ENCODE measurements around the gene STEAP1B. TPM values are rescaled to one million over a fixed set of nuclear protein-coding genes. Genes with fewer than 3 reads are reported as not detected.

The STEAP1B gene
- polyA plus RNA-seq, 1 experiment: 1.4 TPM

- CTCF ChIA-PET: no interaction called here
- H3K36me3 ChIP-seq (ENCODE audit: control insufficient read depth, insufficient read depth, low read length): no peaks in the 10 kb centered on the region
- peaks cover 2% of the 10 kb centered on the region; the same call in 1 of the 2 replicates for H3K27me3 ChIP-seq (ENCODE audit: control insufficient read depth, insufficient read depth, low read length)
- no peak overlapping the region for H3K4me3 ChIP-seq (ENCODE audit: low read depth, low read length)
- DNase-seq (ENCODE audit: low read depth): no peak
- TF ChIP-seq, protein P1, sequence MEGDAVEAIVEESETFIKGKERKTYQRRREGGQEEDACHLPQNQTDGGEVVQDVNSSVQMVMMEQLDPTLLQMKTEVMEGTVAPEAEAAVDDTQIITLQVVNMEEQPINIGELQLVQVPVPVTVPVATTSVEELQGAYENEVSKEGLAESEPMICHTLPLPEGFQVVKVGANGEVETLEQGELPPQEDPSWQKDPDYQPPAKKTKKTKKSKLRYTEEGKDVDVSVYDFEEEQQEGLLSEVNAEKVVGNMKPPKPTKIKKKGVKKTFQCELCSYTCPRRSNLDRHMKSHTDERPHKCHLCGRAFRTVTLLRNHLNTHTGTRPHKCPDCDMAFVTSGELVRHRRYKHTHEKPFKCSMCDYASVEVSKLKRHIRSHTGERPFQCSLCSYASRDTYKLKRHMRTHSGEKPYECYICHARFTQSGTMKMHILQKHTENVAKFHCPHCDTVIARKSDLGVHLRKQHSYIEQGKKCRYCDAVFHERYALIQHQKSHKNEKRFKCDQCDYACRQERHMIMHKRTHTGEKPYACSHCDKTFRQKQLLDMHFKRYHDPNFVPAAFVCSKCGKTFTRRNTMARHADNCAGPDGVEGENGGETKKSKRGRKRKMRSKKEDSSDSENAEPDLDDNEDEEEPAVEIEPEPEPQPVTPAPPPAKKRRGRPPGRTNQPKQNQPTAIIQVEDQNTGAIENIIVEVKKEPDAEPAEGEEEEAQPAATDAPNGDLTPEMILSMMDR (IDR thresholded peaks at IDR 0.05; ENCODE audit: insufficient read depth, low read depth, low read length): no peak
- POLR2A ChIA-PET: no interaction called here
Observed at GRCh38 chr7:22386206-22386858, 113.7 kb downstream of the STEAP1B start.

DNA sequence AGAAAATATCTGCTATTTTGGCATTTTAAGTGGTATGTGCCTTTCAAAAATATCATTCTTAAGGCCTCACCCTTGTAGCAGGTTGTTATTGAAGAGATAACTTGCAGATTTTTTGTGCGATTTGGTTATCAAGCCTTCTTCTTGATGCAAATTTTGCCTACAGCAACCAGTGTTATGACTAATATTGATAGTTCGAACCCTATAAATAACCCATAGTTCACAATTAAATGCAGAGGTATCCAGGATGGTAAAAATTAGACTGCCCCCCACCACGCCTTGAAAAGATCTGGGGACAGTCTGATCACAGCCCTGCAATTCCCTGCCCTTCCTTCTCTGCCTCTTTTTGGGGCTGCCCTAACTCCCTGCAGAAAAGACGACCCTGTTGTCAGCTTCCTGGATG is 114.7 kb downstream of the STEAP1B start:
- POLR2A ChIA-PET: no interaction called here
- TF ChIP-seq, protein P1 (IDR thresholded peaks at IDR 0.05; ENCODE audit: insufficient read depth, low read depth, low read length): no peak
- Histone ChIP-seq H3K27me3 (ENCODE audit: control insufficient read depth, insufficient read depth, low read length) (peaks cover 2% of the 10 kb centered on the region; the same call in 1 of the 2 replicates), H3K36me3 (ENCODE audit: control insufficient read depth, insufficient read depth, low read length) (no peaks in the 10 kb centered on the region), H3K4me3 (ENCODE audit: low read depth, low read length) (no peak overlapping the region)
- CTCF ChIA-PET: no interaction called here
- DNase-seq (ENCODE audit: low read depth): no peak

- Histone ChIP-seq H3K4me3 (ENCODE audit: low read depth, low read length) (no peak overlapping the region), H3K27me3 (ENCODE audit: control insufficient read depth, insufficient read depth, low read length) (peaks cover 2% of the 10 kb centered on the region; the same call in 1 of the 2 replicates), H3K36me3 (ENCODE audit: control insufficient read depth, insufficient read depth, low read length) (no peaks in the 10 kb centered on the region)
- POLR2A ChIA-PET: no interaction called here
- CTCF ChIA-PET: no interaction called here
- TF ChIP-seq, protein P1 (IDR thresholded peaks at IDR 0.05; ENCODE audit: insufficient read depth, low read depth, low read length): no peak
- no peak for DNase-seq (ENCODE audit: low read depth)
Observed at GRCh38 chr7:22380333-22380732, 119.7 kb downstream of the STEAP1B start.

GRCh38 chr7:22378199-22378980 is 121.6 kb downstream of the STEAP1B start:
- Histone ChIP-seq H3K4me3 (ENCODE audit: low read depth, low read length) (no peak overlapping the region), H3K36me3 (ENCODE audit: control insufficient read depth, insufficient read depth, low read length) (no peaks in the 10 kb centered on the region), H3K27me3 (ENCODE audit: control insufficient read depth, insufficient read depth, low read length) (peaks cover 2% of the 10 kb centered on the region; the same call in 1 of the 2 replicates)
- TF ChIP-seq, protein P1 (IDR thresholded peaks at IDR 0.05; ENCODE audit: insufficient read depth, low read depth, low read length): no peak
- CTCF ChIA-PET: interaction anchor here (0.6 to 0.7 kb wide), 2 partner anchors 10 to 156 kb away, joined by 3 to 6 read pairs; no protein-coding TSS in a partner anchor
- POLR2A ChIA-PET: no interaction called here
- no peak for DNase-seq (ENCODE audit: low read depth)

DNA sequence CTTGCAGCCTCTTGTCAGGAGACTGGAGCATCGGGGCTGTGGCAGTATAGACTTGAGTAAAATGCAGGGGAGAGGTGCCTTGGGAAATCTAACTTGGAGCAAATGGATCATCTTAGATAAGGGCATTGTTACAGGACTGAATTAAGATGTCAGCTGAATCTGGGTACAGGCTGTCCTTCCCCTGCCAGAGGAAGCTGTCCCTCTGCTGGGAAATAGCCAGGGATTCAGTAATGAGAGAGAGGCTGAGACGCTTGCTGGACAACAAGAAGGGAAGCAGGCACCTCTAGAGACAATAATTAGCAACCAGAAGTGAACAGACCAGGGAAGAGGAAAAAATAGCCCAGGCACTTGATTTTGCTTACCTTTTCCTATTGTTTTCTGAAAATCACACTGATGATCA is 122.3 kb downstream of the STEAP1B start:
- TF ChIP-seq, protein P1 (IDR thresholded peaks at IDR 0.05; ENCODE audit: insufficient read depth, low read depth, low read length): no peak
- CTCF ChIA-PET: no interaction called here
- DNase-seq (ENCODE audit: low read depth): no peak
- Histone ChIP-seq H3K36me3 (ENCODE audit: control insufficient read depth, insufficient read depth, low read length) (no peaks in the 10 kb centered on the region), H3K4me3 (ENCODE audit: low read depth, low read length) (no peak overlapping the region), H3K27me3 (ENCODE audit: control insufficient read depth, insufficient read depth, low read length) (peaks cover 2% of the 10 kb centered on the region; the same call in 1 of the 2 replicates)
- POLR2A ChIA-PET: no interaction called here

Measured in BJ (cell line).